Fibroblast of villous mesenchyme (primary cell): ENCODE results near the gene ESR1. TPM values are rescaled to one million over a fixed set of nuclear protein-coding genes. Genes with fewer than 3 reads are reported as not detected.
"Not testable (repeated sequence)": the region's sequence is repeated elsewhere in the genome, so short reads cannot be mapped to it uniquely, and the experiment has no call there.

Source experiments
- DNase-seq: peaks from one replicate; pipeline ENCODE4 v3.0.0-alpha.2; 2010; ENCODE audit warnings: low read depth
- H3K4me3 ChIP-seq: 2 replicates; pipeline ENCODE4 v1.5.1; 2011; ENCODE audit warnings: low read depth, mild to moderate bottlenecking, low read length
- CTCF ChIP-seq: IDR thresholded peaks from 2 replicates; pipeline ENCODE4 v1.5.1; 2012; ENCODE audit warnings: low read depth, mild to moderate bottlenecking, low read length; ENCODE audit not compliant: insufficient read depth
- total RNA-seq: library from RNA; depleted of rRNA; stranded (reverse); fragments of >200 nt; gene quantifications from 2 replicates; pipeline ENCODE4 v1.2.3, GENCODE V29; 2012

The ESR1 gene
- total RNA-seq, 1 donor: 2.6 TPM

- DNase-seq: no peak
- no peak for TF ChIP-seq CTCF
- no peak overlapping the region for H3K4me3 ChIP-seq
Observed at GRCh38 chr6:151882206-151882605, 74.7 kb downstream of the ESR1 start.

- TF ChIP-seq CTCF: no peak
- no peak overlapping the region for H3K4me3 ChIP-seq
- no peak for DNase-seq
Observed at GRCh38 chr6:151885234-151885633, 77.8 kb downstream of the ESR1 start.

- TF ChIP-seq CTCF: no peak
- no peak for DNase-seq
- H3K4me3 ChIP-seq: no peak overlapping the region
Observed at GRCh38 chr6:151891524-151891923, 84.0 kb downstream of the ESR1 start.

GRCh38 chr6:151894426-151894825 lies 86.9 kb downstream of the ESR1 start:
- peak; percentile 47 for DNase-seq

GRCh38 chr6:151899221-151899620 lies 91.7 kb downstream of the ESR1 start:
- not testable (repeated sequence) for DNase-seq

More at GRCh38 chr6:151894426-151894825, 86.9 kb downstream of the ESR1 start:
- not testable (repeated sequence) for H3K4me3 ChIP-seq

GRCh38 chr6:151899796-151900195 lies 92.3 kb downstream of the ESR1 start:
- not testable (repeated sequence) for H3K4me3 ChIP-seq, DNase-seq

More at GRCh38 chr6:151899221-151899620, 91.7 kb downstream of the ESR1 start:
- not testable (repeated sequence) for H3K4me3 ChIP-seq

GRCh38 chr6:151900256-151900655 lies 92.8 kb downstream of the ESR1 start:
- no peak for TF ChIP-seq CTCF
- H3K4me3 ChIP-seq: no peak overlapping the region
- DNase-seq: no peak

- no peak for TF ChIP-seq CTCF
- no peak overlapping the region for H3K4me3 ChIP-seq
Observed at GRCh38 chr6:151901009-151901411, 93.5 kb downstream of the ESR1 start.

GRCh38 chr6:151904631-151905030 lies 97.1 kb downstream of the ESR1 start:
- H3K4me3 ChIP-seq: no peak overlapping the region
- no peak for TF ChIP-seq CTCF
- DNase-seq: no peak

More at GRCh38 chr6:151901009-151901411, 93.5 kb downstream of the ESR1 start:
- peak; percentile 7 for DNase-seq
